HepG2 (cell line): ENCODE data around the gene YLPM1. TPM values are rescaled to one million over a fixed set of nuclear protein-coding genes. Genes with fewer than 3 reads are reported as not detected.

ENCODE experiments used
- ATAC-seq: fragments of 200-7000 bp; cut with Tn5 transposase; 3 replicates; pipeline ENCODE4 v1.9.1; 2020; ENCODE audit warnings: mild to moderate bottlenecking, moderate library complexity
- BruUV-seq: library from RNA; stranded (reverse); fragments of 400-500 nt; replicated peaks from 2 replicates; lab custom pipeline; 2021; lab: Mats Ljungman, UMichigan
- CTCF ChIA-PET: fragments of 300-600 bp; formaldehyde crosslinking; extraction: SDS; loops from one replicate; lab custom pipeline; 2021; ENCODE audit warnings: low total read pairs, inconsistent platforms, low intra/inter-chr PET ratio; lab: Yijun Ruan, JAX
- POLR2A ChIA-PET: fragments of 350-600 bp; sonication (Branson Sonifier 250); formaldehyde crosslinking; loops from one replicate; lab custom pipeline; 2020; ENCODE audit warnings: antibody characterized with exemption, inconsistent platforms; lab: Yijun Ruan, JAX
- DNase-seq: peaks from one replicate; pipeline ENCODE4 v3.0.0-alpha.2; 2015; ENCODE audit warnings: low spot score
- FAIRE-seq: peaks from 3 replicates; lab custom pipeline; 2011; peaks lifted over from hg19 to GRCh38; lab: Jason Lieb, UNC
- H2AFZ ChIP-seq: one replicate; pipeline ENCODE4 v1.6.1; 2011; ENCODE audit warnings: low read length, inconsistent platforms
- H3K27ac ChIP-seq: fragments of 300-600 bp; 3 replicates; pipeline ENCODE4 v1.8.0; 2011; ENCODE audit warnings: mixed run types, mild to moderate bottlenecking, mixed read lengths, low read length, inconsistent platforms; ENCODE audit not compliant: insufficient read depth; ENCODE audit errors: extremely low read length
- H3K27me3 ChIP-seq, 2 experiments: fragments of 200-600 bp in 1 of 2; 2 replicates in 1 of 2; 3 replicates in 1 of 2; pipeline versions ENCODE4 v1.6.0 to v1.8.0; 2011; ENCODE audit warnings: low read length in 2 of 2, mild to moderate bottlenecking in 2 of 2, moderate library complexity in 2 of 2, inconsistent platforms in 1 of 2; ENCODE audit not compliant: insufficient read depth in 2 of 2, control insufficient read depth in 1 of 2
- H3K36me3 ChIP-seq, 2 experiments: fragments of 200-600 bp in 1 of 2; replicated peaks in 1 of 2; 2 replicates in 1 of 2; 3 replicates in 1 of 2; pipeline versions ENCODE4 v1.5.1 to v1.8.0; 2011; ENCODE audit warnings: low read length in 2 of 2, inconsistent platforms in 1 of 2; ENCODE audit not compliant: insufficient read depth in 2 of 2, control insufficient read depth in 1 of 2
- H3K4me1 ChIP-seq: 2 replicates; pipeline ENCODE4 v1.5.1; 2012; ENCODE audit warnings: low read length, inconsistent platforms; ENCODE audit not compliant: insufficient read depth
- H3K4me2 ChIP-seq: 2 replicates; pipeline ENCODE4 v1.6.0; 2011; ENCODE audit warnings: low read depth, low read length, inconsistent platforms
- H3K4me3 ChIP-seq, 3 experiments: fragments of 200-600 bp in 1 of 3; sonication (generic), shearing (Covaris generic) in 1 of 3; replicated peaks in 1 of 3; 2 replicates each; pipeline ENCODE4 v1.5.1; 2011 to 2016; ENCODE audit warnings: low read length in 3 of 3, inconsistent platforms in 2 of 3, low read depth in 2 of 3, mild to moderate bottlenecking in 2 of 3, control low read depth in 1 of 3, mixed read lengths in 1 of 3; ENCODE audit not compliant: insufficient read depth in 1 of 3
- H3K79me2 ChIP-seq: one replicate; pipeline ENCODE4 v1.6.1; 2011; ENCODE audit warnings: low read length, inconsistent platforms; ENCODE audit not compliant: insufficient read depth
- H3K9ac ChIP-seq: 2 replicates; pipeline ENCODE4 v1.6.0; 2011; ENCODE audit warnings: mild to moderate bottlenecking, low read depth, low read length, inconsistent platforms; ENCODE audit not compliant: insufficient read depth
- H3K9me3 ChIP-seq: 2 replicates; pipeline ENCODE4 v1.5.1; 2012; ENCODE audit warnings: mild to moderate bottlenecking, low read length
- H4K20me1 ChIP-seq: 2 replicates; pipeline ENCODE4 v1.6.0; 2011; ENCODE audit warnings: inconsistent platforms, mild to moderate bottlenecking, low read length, moderate library complexity; ENCODE audit not compliant: insufficient read depth
- AGO2 ChIP-seq: fragments of 200-400 bp; formaldehyde crosslinking; optimal IDR thresholded peaks from 2 replicates; pipeline ENCODE3; 2017; ENCODE audit warnings: mild to moderate bottlenecking, low read depth, low read length, moderate library complexity
- ASH2L ChIP-seq: fragments of 300-600, 200-600 bp; sonication (generic); IDR thresholded peaks from 2 replicates; pipeline ENCODE4 v1.7.0; 2017; ENCODE audit warnings: low read depth, mild to moderate bottlenecking, moderate library complexity, mixed read lengths, low read length; ENCODE audit not compliant: insufficient read length
- CREM ChIP-seq, 2 experiments: sonication (generic) in 1 of 2; formaldehyde crosslinking in 1 of 2; IDR thresholded peaks; 2 replicates each; pipeline versions ENCODE4 v1.4.0 to v1.6.1; 2016 to 2020; ENCODE audit warnings: antibody characterized with exemption in 1 of 2, mild to moderate bottlenecking in 1 of 2, missing genetic modification reagents in 1 of 2
- ELF3 ChIP-seq: IDR thresholded peaks from 2 replicates; pipeline ENCODE4 v1.6.1; 2016; ENCODE audit warnings: missing genetic modification reagents, missing compliant biosample characterization
- GABPB1 ChIP-seq: IDR thresholded peaks from 2 replicates; pipeline ENCODE4 v1.6.1; 2016; ENCODE audit warnings: mild to moderate bottlenecking, missing genetic modification reagents, moderate library complexity, missing compliant biosample characterization
- GTF3A ChIP-seq: sonication (generic); formaldehyde crosslinking; conservative IDR thresholded peaks from 2 replicates; pipeline ENCODE4 v1.4.0; 2020; ENCODE audit warnings: mild to moderate bottlenecking, missing genetic modification reagents
- HIC2 ChIP-seq: sonication (generic); formaldehyde crosslinking; IDR thresholded peaks from 2 replicates; pipeline ENCODE4 v1.9.0; 2022; ENCODE audit warnings: low read depth, missing genetic modification reagents
- IRF9 ChIP-seq: sonication (generic); formaldehyde crosslinking; IDR thresholded peaks from 2 replicates; pipeline ENCODE4 v1.8.0; 2022; ENCODE audit warnings: missing genetic modification reagents, mild to moderate bottlenecking, borderline replicate concordance
- NFKBIZ ChIP-seq: IDR thresholded peaks from 2 replicates; pipeline ENCODE4 v1.6.1; 2018; ENCODE audit warnings: missing genetic modification reagents, missing compliant biosample characterization
- RBM22 ChIP-seq: fragments of 200-400 bp; formaldehyde crosslinking; optimal IDR thresholded peaks from 2 replicates; pipeline ENCODE3; 2017; ENCODE audit warnings: mild to moderate bottlenecking, low read length, moderate library complexity
- RCOR2 ChIP-seq: IDR thresholded peaks from 2 replicates; pipeline ENCODE4 v1.6.1; 2016; ENCODE audit warnings: missing biosample characterization, missing genetic modification reagents
- TEF ChIP-seq: sonication (generic); formaldehyde crosslinking; IDR thresholded peaks from 2 replicates; pipeline ENCODE4 v1.5.0; 2020; ENCODE audit warnings: missing genetic modification reagents
- TFAP4 ChIP-seq: sonication (generic); IDR thresholded peaks from 2 replicates; pipeline ENCODE4 v1.6.1; 2016; ENCODE audit warnings: low read depth, borderline replicate concordance
- TOPORS ChIP-seq: sonication (generic); formaldehyde crosslinking; IDR thresholded peaks from 2 replicates; pipeline ENCODE4 v1.8.0; 2023; ENCODE audit warnings: mild to moderate bottlenecking, missing genetic modification reagents
- ZBTB42 ChIP-seq: sonication (generic); formaldehyde crosslinking; IDR thresholded peaks from 2 replicates; pipeline ENCODE4 v1.5.0; 2020; ENCODE audit warnings: mild to moderate bottlenecking, missing genetic modification reagents
- ZNF207 ChIP-seq: fragments of 450-650 bp; IDR thresholded peaks from 2 replicates; pipeline ENCODE4 v1.6.1; 2016; ENCODE audit warnings: antibody characterized with exemption, borderline replicate concordance
- ZNF24 ChIP-seq: fragments of 450-650 bp; IDR thresholded peaks from 2 replicates; pipeline ENCODE4 v1.6.1; 2017; ENCODE audit warnings: antibody characterized with exemption, mild to moderate bottlenecking
- ZNF333 ChIP-seq: sonication (generic); formaldehyde crosslinking; IDR thresholded peaks from 2 replicates; pipeline ENCODE4 v1.4.0; 2020; ENCODE audit warnings: mild to moderate bottlenecking, missing genetic modification reagents, borderline replicate concordance
- ZNF788 ChIP-seq: sonication (generic); formaldehyde crosslinking; IDR thresholded peaks from 2 replicates; pipeline ENCODE4 v1.5.0; 2020; ENCODE audit warnings: mild to moderate bottlenecking, missing genetic modification reagents, borderline replicate concordance
- ZNF816 ChIP-seq: sonication (generic); formaldehyde crosslinking; IDR thresholded peaks from 2 replicates; pipeline ENCODE4 v1.8.0; 2022; ENCODE audit warnings: missing genetic modification reagents, mild to moderate bottlenecking, borderline replicate concordance
- WGBS: methylation state at CpG from one replicate; pipeline ENCODE4 v1.1.6; 2017; ENCODE audit warnings: low lambda C conversion rate; 5-methylcytosine and 5-hydroxymethylcytosine counted together
- in situ Hi-C: cut with HindIII; loops from 2 replicates; pipeline ENCODE4 v1.10.0; 2017; ENCODE audit warnings: low pct_unique_long_range_greater_than_20kb; ENCODE audit not compliant: extremely low pct_ligation_motif_present
- intact Hi-C: fragments of 100-400 bp; cut with micrococcal nuclease; formaldehyde crosslinking; loops from one replicate; pipeline ENCODE4 v1.10.0; 2022; ENCODE audit not compliant: unreplicated experiment
- polyA plus RNA-seq, 8 experiments: library from polyadenylated mRNA; depleted of rRNA in 3 of 8; stranded (reverse) in 7 of 8; unstranded in 1 of 8; fragments of >200 nt; fragmentation: Illumina TruSeq in 4 of 8; extraction: Trizol in 4 of 8; gene quantifications; 2 replicates each; pipeline versions ENCODE4 v1.2.1 to v1.2.3, GENCODE V29; 2011 to 2016; ENCODE audit warnings: low read depth in 4 of 8, missing spikeins in 1 of 8, mixed read lengths in 1 of 8; ENCODE audit not compliant: insufficient read depth in 1 of 8
- total RNA-seq, 5 experiments: library from RNA; depleted of rRNA; stranded (reverse); fragments of >200 nt; fragmentation: Illumina TruSeq; extraction: Trizol; gene quantifications; 2 replicates each; pipeline ENCODE4 v1.2.3, GENCODE V29; 2016; ENCODE audit warnings: low read depth in 1 of 5

YLPM1 gene
- total and polyA plus RNA-seq, 2 of the 13 experiments (the other 11 are each of a cell fraction or from before 2014, with no cell fraction given): 6.7 to 21.9 TPM

GRCh38 chr14:74882103-74882920 lies 119.2 kb downstream of the YLPM1 start:
- no peaks in the 10 kb centered on the region for H3K9me3 ChIP-seq
- peaks cover 0 to 5% of the 10 kb centered on the region in 2 experiments; a peak in 1 of 5 replicates for H3K36me3 ChIP-seq
- in situ Hi-C loops (no loop called here), intact Hi-C loops (no loop called here)
- H3K4me1 ChIP-seq: peaks cover 70% of the 10 kb centered on the region
- peaks cover 30% of the 10 kb centered on the region for H4K20me1 ChIP-seq
- H2AFZ ChIP-seq: no peak overlapping the region
- ChIA-PET CTCF (no interaction called here), POLR2A (interaction anchor here (1.0 to 9.2 kb wide), 8 partner anchors 15 to 244 kb away, joined by 3 to 84 read pairs (median 4); partner anchors contain the start of genes NEK9 and RPS6KL1)
- H3K4me3 ChIP-seq: peak overlapping the region; percentile 91 to 93 (median 93)
- H3K79me2 ChIP-seq: peaks cover 55% of the 10 kb centered on the region
- ATAC-seq: peak; percentile 52
- H3K4me2 ChIP-seq: peak overlapping the region; percentile 94
- no TSS peak for BruUV-seq
- H3K9ac ChIP-seq: peak overlapping the region; percentile 86
- H3K27me3 ChIP-seq: no peaks in the 10 kb centered on the region; a peak in 1 of 5 replicates
- DNase-seq: no peak
- WGBS: under 1% methylated on average over 28 of the region's 49 CpGs
- no peak for FAIRE-seq
- H3K27ac ChIP-seq: peak overlapping the region; percentile 71
- TF ChIP-seq ELF3 (CRISPR knock-in tag) (no peak), RBM22 (no peak), ZNF333 (CRISPR knock-in tag) (no peak), NFKBIZ (CRISPR knock-in tag) (no peak), CREM (IDR thresholded peaks at IDR 0.05) (no peak), CREM (CRISPR knock-in tag; IDR thresholded peaks at IDR 0.05) (no peak), ZBTB42 (CRISPR knock-in tag) (0 out of 2 replicates have a peak, but pooled peaks have one; percentile 0), AGO2 (peak; percentile 83), HIC2 (CRISPR knock-in tag) (no peak), GABPB1 (no peak), RCOR2 (no peak), ZNF24 (no peak), ZNF816 (CRISPR knock-in tag) (peak; percentile 2; the same call in 1 of the 2 replicates), ZNF207 (no peak), TFAP4 (no peak), ZNF788 (no peak), GTF3A (CRISPR knock-in tag) (no peak), TEF (CRISPR knock-in tag) (no peak), IRF9 (0 out of 2 replicates have a peak, but pooled peaks have one; percentile 12), ASH2L (peak; percentile 55), TOPORS (CRISPR knock-in tag) (no peak; the same call in 1 of the 2 replicates)
